Middle frontal gyrus (tissue), 1 donor: ENCODE results near the gene GAS6.
"Not testable (repeated sequence)": the region's sequence is repeated elsewhere in the genome, so short reads cannot be mapped to it uniquely, and the experiment has no call there.

ENCODE experiments used
- DNase-seq: peaks from one replicate; pipeline ENCODE4 v3.0.0-alpha.2; 2015; ENCODE audit warnings: low spot score; ENCODE audit errors: extremely low spot score

Gene GAS6

GRCh38 chr13:113863524-113864272 is at the start of gene GAS6:
Gene GAS6, minus strand, starts transcription at chr13:113864076. Its CDS starts 156 bp downstream, at chr13:113863920.
- peak; percentile 8 for DNase-seq

GRCh38 chr13:113913408-113913807 is 49.5 kb upstream of the GAS6 start:
- not testable (repeated sequence) for DNase-seq

- DNase-seq, result no peak
Observed at GRCh38 chr13:113912596-113912995, 48.7 kb upstream of the GAS6 start.

GRCh38 chr13:113907635-113908617 is 44.0 kb upstream of the GAS6 start:
- no peak for DNase-seq

- no peak for DNase-seq
Observed at GRCh38 chr13:113906571-113906970, 42.7 kb upstream of the GAS6 start.

GRCh38 chr13:113905942-113906341 is 42.1 kb upstream of the GAS6 start:
- DNase-seq, result no peak

GRCh38 chr13:113905018-113905417 is 41.1 kb upstream of the GAS6 start:
- no peak for DNase-seq

- no peak for DNase-seq
Observed at GRCh38 chr13:113904411-113904810, 40.5 kb upstream of the GAS6 start.

- DNase-seq, result no peak
Observed at GRCh38 chr13:113903912-113904311, 40.0 kb upstream of the GAS6 start.

- no peak for DNase-seq
Observed at GRCh38 chr13:113902986-113903775, 39.3 kb upstream of the GAS6 start.

GRCh38 chr13:113902481-113902880 is 38.6 kb upstream of the GAS6 start:
- no peak for DNase-seq

- no peak for DNase-seq
Observed at GRCh38 chr13:113901642-113902041, 37.8 kb upstream of the GAS6 start.

- no peak for DNase-seq
Observed at GRCh38 chr13:113901231-113901630, 37.4 kb upstream of the GAS6 start.

- no peak for DNase-seq
Observed at GRCh38 chr13:113900646-113901045, 36.8 kb upstream of the GAS6 start.

GRCh38 chr13:113898391-113898790 is 34.5 kb upstream of the GAS6 start:
- DNase-seq, result no peak

- DNase-seq, result no peak
Observed at GRCh38 chr13:113897966-113898365, 34.1 kb upstream of the GAS6 start.

GRCh38 chr13:113897161-113897560 is 33.3 kb upstream of the GAS6 start:
- DNase-seq, result no peak

- DNase-seq, result no peak
Observed at GRCh38 chr13:113895436-113895835, 31.6 kb upstream of the GAS6 start.

GRCh38 chr13:113890774-113891480 is 27.1 kb upstream of the GAS6 start:
- DNase-seq, result no peak

GRCh38 chr13:113889467-113889866 is 25.6 kb upstream of the GAS6 start:
- no peak for DNase-seq
